GM10847 (cell line): ENCODE measurements around the gene TOP2A.

Source experiments
- POLR2A ChIP-seq: IDR thresholded peaks from 2 replicates; pipeline ENCODE4 v1.6.1; 2011; ENCODE audit not compliant: insufficient read length; ENCODE audit errors: extremely low read depth

Gene TOP2A, protein sequence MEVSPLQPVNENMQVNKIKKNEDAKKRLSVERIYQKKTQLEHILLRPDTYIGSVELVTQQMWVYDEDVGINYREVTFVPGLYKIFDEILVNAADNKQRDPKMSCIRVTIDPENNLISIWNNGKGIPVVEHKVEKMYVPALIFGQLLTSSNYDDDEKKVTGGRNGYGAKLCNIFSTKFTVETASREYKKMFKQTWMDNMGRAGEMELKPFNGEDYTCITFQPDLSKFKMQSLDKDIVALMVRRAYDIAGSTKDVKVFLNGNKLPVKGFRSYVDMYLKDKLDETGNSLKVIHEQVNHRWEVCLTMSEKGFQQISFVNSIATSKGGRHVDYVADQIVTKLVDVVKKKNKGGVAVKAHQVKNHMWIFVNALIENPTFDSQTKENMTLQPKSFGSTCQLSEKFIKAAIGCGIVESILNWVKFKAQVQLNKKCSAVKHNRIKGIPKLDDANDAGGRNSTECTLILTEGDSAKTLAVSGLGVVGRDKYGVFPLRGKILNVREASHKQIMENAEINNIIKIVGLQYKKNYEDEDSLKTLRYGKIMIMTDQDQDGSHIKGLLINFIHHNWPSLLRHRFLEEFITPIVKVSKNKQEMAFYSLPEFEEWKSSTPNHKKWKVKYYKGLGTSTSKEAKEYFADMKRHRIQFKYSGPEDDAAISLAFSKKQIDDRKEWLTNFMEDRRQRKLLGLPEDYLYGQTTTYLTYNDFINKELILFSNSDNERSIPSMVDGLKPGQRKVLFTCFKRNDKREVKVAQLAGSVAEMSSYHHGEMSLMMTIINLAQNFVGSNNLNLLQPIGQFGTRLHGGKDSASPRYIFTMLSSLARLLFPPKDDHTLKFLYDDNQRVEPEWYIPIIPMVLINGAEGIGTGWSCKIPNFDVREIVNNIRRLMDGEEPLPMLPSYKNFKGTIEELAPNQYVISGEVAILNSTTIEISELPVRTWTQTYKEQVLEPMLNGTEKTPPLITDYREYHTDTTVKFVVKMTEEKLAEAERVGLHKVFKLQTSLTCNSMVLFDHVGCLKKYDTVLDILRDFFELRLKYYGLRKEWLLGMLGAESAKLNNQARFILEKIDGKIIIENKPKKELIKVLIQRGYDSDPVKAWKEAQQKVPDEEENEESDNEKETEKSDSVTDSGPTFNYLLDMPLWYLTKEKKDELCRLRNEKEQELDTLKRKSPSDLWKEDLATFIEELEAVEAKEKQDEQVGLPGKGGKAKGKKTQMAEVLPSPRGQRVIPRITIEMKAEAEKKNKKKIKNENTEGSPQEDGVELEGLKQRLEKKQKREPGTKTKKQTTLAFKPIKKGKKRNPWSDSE (N-terminal part only)

DNA sequence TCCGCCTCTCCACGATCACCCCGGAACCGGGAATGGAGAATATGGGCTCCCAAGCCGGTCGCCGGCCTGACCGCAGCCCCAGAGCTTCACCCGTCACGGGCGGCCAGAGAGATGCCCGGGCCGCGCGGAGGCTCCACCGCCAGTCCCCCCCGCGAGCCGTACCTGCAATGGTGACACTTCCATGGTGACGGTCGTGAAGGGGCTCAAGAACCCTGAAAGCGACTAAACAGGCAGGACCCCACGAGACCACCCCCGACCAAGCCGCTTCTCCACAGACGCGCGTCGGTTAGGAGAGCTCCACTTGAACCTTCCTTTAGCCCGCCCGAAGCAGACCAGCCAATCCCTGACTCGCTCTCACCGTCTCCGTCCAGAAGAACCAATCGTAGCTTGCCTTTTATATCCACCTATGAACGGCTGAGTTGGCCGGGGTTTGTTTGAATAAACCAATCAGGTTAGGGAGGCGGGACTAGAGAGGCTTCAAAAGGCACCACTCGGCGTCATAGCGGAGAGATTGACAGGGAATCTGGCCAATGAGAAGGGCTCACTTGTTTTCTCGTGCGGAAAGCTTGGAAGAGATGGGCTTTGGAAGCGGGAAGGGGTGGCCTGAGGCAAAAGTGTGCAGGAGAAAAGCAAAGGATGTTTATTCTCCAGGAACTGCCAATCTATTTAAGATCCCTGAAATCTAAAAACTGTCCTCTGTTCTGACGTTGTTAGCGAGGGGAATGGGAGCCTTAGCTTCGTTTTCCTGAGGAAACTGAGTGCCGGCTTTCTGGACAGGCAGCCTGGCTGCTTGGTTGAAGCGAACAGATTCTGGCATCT is at the start of gene TOP2A:
Gene TOP2A, minus strand, starts transcription at position 288 of the 819 bp plus-strand sequence. Its CDS starts 105 bp downstream, at position 183.
- peak; percentile 66 for TF ChIP-seq POLR2A

DNA sequence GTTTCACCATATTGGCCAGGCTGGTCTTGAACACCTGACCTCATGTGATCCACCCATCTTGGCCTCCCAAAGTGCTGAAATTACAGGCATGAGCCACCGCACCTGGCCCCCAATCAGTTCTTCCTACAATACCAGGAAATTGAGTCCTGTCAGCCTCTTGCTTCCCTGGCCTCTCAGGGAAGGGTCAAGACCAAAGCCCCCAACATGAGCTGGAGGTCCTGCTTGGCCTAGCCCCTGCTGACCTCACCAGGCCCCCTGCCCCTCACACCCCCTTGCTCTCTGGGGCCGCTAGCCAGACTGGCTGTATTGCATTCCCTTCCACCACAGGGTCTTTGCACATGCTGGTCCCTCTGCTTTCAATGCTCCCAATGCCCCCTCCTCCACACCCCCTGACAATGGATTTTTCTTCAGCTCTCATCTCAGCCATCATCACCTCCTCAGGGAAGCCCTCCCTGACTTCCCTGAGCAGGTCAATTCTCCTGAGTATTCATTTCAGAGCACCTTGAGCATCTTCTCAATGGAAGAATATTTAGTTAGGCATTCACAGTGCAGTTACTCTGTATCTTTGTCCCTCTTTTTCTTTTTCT is 49.7 kb upstream of the TOP2A start:
- TF ChIP-seq POLR2A = no peak

- TF ChIP-seq POLR2A = no peak
Measured at GRCh38 chr17:40466298-40466971, 48.7 kb upstream of the TOP2A start.

GRCh38 chr17:40464392-40464855 is 46.7 kb upstream of the TOP2A start:
- no peak for TF ChIP-seq POLR2A

DNA sequence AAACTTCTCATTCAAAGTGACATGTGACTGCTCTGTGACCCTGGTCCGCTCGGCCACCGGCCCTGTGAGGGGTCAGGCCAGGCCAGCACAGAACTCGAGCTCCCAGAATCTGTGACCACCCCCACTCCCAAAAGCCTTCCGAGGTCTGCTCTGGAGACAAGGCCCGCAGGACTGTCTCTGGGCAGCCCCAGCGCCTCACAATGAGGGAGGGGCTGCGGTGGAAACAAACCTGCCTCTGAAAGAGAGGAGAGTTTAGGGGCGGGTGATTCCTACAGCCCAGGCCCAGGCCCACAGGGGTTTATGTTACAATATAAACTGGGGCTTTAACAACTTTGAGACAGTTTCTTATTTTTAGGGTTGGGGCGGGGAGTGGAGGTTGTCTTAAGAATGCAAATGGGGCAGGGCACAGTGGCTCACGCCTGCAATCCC is 45.4 kb upstream of the TOP2A start:
- no peak for TF ChIP-seq POLR2A

DNA sequence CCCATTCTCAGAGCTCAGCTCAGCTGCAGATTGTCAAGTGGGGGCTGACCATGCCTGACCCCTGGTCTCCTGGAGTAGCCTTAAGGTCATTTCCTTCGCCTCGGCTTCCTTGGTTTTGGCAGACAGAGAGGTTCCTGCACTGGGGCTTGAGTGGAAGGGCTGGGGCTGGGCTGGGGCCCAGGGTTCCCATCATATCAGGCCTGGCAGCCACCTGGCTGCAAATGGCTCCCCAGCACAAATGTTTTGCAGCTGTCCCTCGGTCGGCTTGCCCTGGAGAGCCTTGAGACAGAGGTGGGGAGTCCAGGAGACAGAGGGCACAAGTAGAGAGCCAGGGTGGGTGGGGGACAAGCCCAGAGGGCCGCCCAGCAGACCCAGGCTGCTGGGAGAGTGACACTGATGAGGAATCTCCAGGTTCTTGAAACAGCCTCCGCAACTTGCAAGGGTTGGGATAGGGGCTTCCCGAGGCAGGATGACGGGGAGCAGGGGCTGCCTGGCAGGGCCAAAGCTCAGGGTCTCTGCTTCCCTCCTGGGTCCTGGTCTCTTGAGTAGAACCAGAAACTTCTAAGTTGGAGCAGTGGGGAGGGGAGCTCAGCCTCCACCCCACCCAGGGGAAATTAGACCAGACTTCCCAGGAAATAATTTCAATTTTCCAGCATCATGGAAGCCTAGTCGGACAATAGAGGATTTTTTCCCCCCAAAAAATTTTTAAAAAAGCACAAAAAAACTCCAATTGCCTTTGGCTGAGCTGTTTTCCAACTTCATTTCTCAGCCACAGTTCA is 44.8 kb upstream of the TOP2A start:
- TF ChIP-seq POLR2A = no peak

- no peak for TF ChIP-seq POLR2A
Measured at GRCh38 chr17:40461732-40462342, 44.1 kb upstream of the TOP2A start.

DNA sequence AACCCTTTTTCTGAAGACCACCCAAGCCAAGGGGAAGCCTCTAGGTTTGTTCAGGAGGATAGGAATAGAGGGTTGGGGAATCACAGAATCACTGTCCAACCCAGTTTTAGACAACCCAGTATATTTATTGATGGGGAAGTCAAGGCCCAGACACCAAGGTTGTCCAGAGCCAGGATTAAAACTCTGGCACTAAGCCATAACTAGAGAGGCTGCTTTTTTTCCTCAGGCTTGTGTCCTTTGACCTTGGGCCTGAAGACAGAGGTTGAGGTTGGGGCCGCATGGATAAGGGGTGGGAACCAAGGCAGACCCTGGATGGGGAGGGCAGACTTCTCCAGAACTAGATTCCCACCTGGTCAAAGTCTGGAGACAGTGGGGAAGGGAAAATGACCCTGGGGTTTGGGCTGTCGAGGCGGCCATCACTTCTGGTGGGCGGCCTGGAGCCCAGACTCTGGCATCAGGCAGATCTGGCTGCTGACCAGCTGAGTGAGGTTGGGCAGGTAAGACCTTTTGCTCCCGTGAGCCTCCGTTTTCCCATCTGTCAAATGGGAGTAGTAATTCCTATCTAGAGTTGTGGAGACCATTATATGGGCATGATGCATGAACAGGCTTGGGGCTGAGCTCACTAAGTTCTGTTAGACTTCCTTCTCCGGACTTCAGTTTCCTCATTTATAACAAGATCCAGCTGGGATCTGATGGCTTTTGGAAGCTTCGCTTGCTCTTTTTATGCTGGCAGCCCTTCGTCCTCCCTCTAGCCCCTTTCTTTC is 43.5 kb upstream of the TOP2A start:
- TF ChIP-seq POLR2A = no peak

DNA sequence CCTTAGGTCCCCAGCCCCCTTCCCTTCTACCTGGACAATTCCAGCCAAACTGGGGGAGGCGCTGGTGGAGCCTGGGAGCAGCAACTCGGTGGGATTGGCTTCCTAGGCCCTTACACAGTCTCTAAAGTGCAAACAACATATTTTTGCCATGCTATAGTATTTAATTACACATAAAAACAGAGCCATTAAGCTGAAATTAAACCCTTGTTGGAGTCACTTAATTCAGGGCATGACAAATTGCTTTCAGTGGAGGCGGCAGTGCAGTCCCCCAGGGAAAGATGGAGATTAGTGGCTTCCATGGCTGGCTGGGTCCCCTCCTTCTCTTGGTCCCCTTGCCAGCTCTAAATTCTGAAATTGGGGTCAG is 42.9 kb upstream of the TOP2A start:
- no peak for TF ChIP-seq POLR2A

GRCh38 chr17:40459636-40460603 is 42.2 kb upstream of the TOP2A start:
- no peak for TF ChIP-seq POLR2A
